ENCODE results near the gene KAZN. TPM values are rescaled to one million over a fixed set of nuclear protein-coding genes. Genes with fewer than 3 reads are reported as not detected.

The KAZN gene
- total and polyA plus RNA-seq, 9 donors, result 5.1 to 17.4 (median 14.3) TPM

DNA sequence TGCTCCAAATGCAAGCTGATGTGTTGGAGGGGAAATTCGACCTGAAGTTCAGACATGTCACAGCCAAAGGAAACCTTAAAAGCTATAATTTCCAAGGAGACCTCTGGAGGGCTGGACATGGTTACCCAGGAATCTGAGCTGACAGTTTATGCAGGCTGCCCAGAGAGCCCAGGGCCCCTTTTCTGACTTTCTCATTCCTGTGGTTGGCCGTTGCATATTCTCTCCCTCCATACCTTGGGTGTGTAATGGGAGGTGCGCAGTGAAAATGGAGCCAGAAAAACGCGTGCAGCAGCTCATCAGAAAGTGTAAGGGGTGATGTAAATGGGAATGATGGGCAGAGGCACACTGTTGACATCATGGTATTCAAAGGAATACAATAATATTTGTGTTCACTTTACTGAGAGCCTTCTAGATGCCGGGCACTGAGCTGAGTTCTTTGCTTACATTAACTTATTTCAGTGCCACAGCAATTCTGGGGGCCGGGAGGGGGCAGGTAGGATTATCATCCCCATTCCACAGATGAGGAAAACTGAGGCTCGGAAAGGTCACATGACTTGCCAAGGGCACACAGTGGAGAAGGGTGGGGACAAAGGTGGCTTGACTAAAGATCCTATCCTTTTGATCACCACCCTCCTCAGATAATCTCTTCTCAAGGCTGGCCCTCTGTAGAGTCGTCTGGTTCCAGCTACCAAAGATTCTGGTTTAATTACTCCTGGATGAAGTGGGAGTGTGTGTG, 38.6 kb downstream of the KAZN start:
- Histone ChIP-seq H3K4me3 (ENCODE audit: low read length) (no peak overlapping the region), H3K27ac (ENCODE audit: low read length) (no peak overlapping the region), H3K36me3 (ENCODE audit: control insufficient read depth, insufficient read depth, low read length) (no peaks in the 10 kb centered on the region), H3K4me1 (ENCODE audit: control insufficient read depth, insufficient read depth, low read length) (no peaks in the 10 kb centered on the region), H3K9me3 (replicated peaks; ENCODE audit: control insufficient read depth, low read depth, low read length) (no peaks in the 10 kb centered on the region), H3K27me3 (ENCODE audit: control insufficient read depth, insufficient read depth, low read length) (no peaks in the 10 kb centered on the region)
- no CpG with 5 or more reads among the region's 9 CpGs for WGBS (ENCODE audit: insufficient coverage)
- no peak for DNase-seq

DNA sequence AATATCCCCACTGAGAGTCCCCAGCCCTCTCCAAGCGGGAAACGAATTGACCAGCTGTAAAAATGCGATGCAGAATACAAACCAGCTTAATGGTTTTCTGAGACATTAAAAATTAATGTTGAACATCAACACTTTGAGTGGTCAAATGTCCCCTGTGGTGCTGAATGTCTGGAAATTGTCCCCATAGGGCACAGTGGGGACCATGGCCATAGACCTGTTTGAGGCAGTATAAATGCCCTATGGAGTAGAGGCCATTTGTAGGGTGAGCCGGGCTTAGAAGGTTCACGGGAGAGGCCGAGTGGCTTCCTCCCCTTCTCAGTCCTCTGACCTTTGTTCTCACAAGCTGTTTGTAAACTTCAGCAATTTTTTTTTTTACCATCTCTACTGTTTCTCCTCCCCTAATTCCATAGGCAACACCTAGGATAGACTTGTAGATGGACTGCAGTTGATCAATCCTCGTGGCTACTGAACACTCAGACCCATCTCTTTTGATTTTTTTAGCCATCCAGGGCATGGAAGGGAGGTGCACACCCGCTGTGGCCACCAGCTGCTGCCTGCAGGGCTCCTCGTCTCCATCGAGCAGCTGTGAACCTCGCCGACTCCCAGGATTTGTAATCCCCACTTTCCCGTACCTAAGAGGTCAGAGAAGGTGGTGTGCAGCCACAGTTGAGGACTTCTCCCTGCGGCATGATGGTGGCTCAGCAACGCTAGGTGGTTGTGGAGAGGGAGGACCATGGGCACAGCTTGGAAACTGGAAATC, 41.0 kb downstream of the KAZN start:
- no peaks in the 10 kb centered on the region for H3K36me3 ChIP-seq (ENCODE audit: control insufficient read depth, insufficient read depth, low read length)
- WGBS (ENCODE audit: insufficient coverage), result 95% methylated on average over 6 of the region's 15 CpGs
- H3K27me3 ChIP-seq (ENCODE audit: control insufficient read depth, insufficient read depth, low read length), result no peaks in the 10 kb centered on the region
- H3K4me1 ChIP-seq (ENCODE audit: control insufficient read depth, insufficient read depth, low read length), result no peaks in the 10 kb centered on the region
- no peak overlapping the region for H3K4me3 ChIP-seq (ENCODE audit: low read length)
- DNase-seq, result no peak
- H3K9me3 ChIP-seq (replicated peaks; ENCODE audit: control insufficient read depth, low read depth, low read length), result peaks cover 4% of the 10 kb centered on the region
- no peak overlapping the region for H3K27ac ChIP-seq (ENCODE audit: low read length)

DNA sequence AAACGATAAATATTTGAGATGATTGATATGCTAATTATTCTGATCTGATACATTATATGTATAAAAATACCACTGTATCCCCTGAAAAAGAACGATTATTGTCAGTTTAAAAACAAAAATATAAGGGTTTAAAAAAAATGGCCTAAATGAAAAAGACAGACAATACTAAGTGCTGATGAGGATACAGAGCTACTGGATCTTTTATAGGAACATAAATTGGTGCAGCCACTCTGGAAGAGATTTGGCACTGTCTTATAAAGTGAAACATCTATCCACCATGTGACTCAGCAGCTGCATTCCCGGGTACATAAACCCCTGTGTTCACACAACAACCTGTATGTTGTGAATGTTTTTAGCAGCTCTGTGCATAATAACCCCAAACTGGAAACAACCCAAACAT, 44.2 kb downstream of the KAZN start:
- Histone ChIP-seq H3K4me3 (ENCODE audit: low read length) (no peak overlapping the region), H3K9me3 (replicated peaks; ENCODE audit: control insufficient read depth, low read depth, low read length) (peaks cover 8% of the 10 kb centered on the region), H3K27me3 (ENCODE audit: control insufficient read depth, insufficient read depth, low read length) (no peaks in the 10 kb centered on the region), H3K36me3 (ENCODE audit: control insufficient read depth, insufficient read depth, low read length) (no peaks in the 10 kb centered on the region), H3K4me1 (ENCODE audit: control insufficient read depth, insufficient read depth, low read length) (no peaks in the 10 kb centered on the region), H3K27ac (ENCODE audit: low read length) (no peak overlapping the region)
- no peak for DNase-seq
- no CpG with 5 or more reads among the region's 3 CpGs for WGBS (ENCODE audit: insufficient coverage)

DNA sequence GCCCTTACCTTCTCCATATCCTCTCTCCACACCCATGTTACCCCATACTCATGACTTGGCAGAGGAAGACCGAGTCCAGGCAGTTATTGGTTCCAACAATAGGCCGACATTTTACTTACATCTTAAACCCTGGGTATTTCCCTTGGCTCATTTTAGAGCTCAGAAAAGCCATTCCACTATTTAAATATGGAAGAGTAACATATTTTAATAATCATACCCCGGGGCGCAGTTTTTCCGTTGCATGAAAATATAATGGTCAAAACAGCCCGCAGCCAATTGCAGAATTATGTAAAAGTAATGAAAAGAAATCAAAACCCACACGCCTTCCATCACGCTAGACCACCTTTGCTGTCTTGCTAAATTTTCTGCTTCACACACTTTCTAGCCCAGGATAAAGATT, 48.5 kb downstream of the KAZN start:
- Histone ChIP-seq H3K36me3 (ENCODE audit: control insufficient read depth, insufficient read depth, low read length) (no peaks in the 10 kb centered on the region), H3K4me1 (ENCODE audit: control insufficient read depth, insufficient read depth, low read length) (peaks cover 2% of the 10 kb centered on the region), H3K27ac (ENCODE audit: low read length) (no peak overlapping the region), H3K9me3 (replicated peaks; ENCODE audit: control insufficient read depth, low read depth, low read length) (peaks cover 8% of the 10 kb centered on the region), H3K27me3 (ENCODE audit: control insufficient read depth, insufficient read depth, low read length) (no peaks in the 10 kb centered on the region), H3K4me3 (ENCODE audit: low read length) (no peak overlapping the region)
- 100% methylated on average over 1 of the region's 8 CpGs for WGBS (ENCODE audit: insufficient coverage)
- no peak for DNase-seq

DNA sequence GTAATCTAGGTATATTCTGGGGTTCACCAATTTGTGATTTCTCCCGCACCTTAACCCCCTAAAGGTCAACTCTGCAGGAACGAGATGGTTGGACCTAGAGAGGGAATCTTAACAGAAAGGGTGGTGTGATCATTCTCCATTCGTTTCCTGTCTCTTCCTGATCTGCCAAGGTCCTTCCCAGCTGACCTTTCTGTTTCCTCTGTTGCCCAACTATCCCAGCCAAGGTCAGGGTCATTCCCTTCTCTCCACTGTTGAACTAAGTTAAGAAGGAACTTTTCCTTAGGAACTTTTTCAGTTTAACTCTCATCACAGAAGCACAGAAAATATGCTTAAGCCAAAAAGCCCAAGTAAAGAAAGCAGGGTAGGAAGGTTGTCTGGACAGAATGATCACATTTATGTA, 49.3 kb downstream of the KAZN start:
- no CpG with 5 or more reads among the region's 3 CpGs for WGBS (ENCODE audit: insufficient coverage)

DNA sequence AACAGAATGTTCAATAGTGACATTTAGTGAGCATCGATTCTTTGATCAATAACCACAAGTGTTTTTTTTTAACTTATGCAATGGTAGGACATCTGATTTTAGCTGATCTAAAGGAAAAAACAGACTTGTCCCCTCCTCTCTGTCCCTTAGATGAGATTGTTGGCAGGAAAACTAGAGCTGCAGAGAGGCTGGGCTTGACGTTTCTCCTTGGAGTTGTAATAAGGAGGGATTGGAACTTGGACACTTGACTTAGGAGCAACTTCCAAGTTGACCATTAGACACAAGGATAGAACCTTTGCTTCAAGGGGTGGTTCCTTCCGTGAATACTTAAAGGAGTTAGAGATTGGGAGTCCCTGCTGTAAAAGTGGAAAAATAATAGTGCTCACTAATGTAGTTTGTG, 49.9 kb downstream of the KAZN start:
- peaks cover 4% of the 10 kb centered on the region for H3K9me3 ChIP-seq (replicated peaks; ENCODE audit: control insufficient read depth, low read depth, low read length)
- no peak overlapping the region for H3K4me3 ChIP-seq (ENCODE audit: low read length)
- H3K36me3 ChIP-seq (ENCODE audit: control insufficient read depth, insufficient read depth, low read length), result no peaks in the 10 kb centered on the region
- no peaks in the 10 kb centered on the region for H3K27me3 ChIP-seq (ENCODE audit: control insufficient read depth, insufficient read depth, low read length)
- no peak overlapping the region for H3K27ac ChIP-seq (ENCODE audit: low read length)
- WGBS (ENCODE audit: insufficient coverage), result no CpG with 5 or more reads among the region's 3 CpGs
- peak; percentile 42 for DNase-seq
- peaks cover 2% of the 10 kb centered on the region for H3K4me1 ChIP-seq (ENCODE audit: control insufficient read depth, insufficient read depth, low read length)

More for the DNA sequence above, 49.3 kb downstream of the KAZN start:
- Histone ChIP-seq H3K4me1 (ENCODE audit: control insufficient read depth, insufficient read depth, low read length) (peaks cover 2% of the 10 kb centered on the region), H3K9me3 (replicated peaks; ENCODE audit: control insufficient read depth, low read depth, low read length) (peaks cover 7% of the 10 kb centered on the region), H3K27me3 (ENCODE audit: control insufficient read depth, insufficient read depth, low read length) (no peaks in the 10 kb centered on the region), H3K36me3 (ENCODE audit: control insufficient read depth, insufficient read depth, low read length) (no peaks in the 10 kb centered on the region), H3K27ac (ENCODE audit: low read length) (no peak overlapping the region), H3K4me3 (ENCODE audit: low read length) (no peak overlapping the region)
- DNase-seq, result no peak

DNA sequence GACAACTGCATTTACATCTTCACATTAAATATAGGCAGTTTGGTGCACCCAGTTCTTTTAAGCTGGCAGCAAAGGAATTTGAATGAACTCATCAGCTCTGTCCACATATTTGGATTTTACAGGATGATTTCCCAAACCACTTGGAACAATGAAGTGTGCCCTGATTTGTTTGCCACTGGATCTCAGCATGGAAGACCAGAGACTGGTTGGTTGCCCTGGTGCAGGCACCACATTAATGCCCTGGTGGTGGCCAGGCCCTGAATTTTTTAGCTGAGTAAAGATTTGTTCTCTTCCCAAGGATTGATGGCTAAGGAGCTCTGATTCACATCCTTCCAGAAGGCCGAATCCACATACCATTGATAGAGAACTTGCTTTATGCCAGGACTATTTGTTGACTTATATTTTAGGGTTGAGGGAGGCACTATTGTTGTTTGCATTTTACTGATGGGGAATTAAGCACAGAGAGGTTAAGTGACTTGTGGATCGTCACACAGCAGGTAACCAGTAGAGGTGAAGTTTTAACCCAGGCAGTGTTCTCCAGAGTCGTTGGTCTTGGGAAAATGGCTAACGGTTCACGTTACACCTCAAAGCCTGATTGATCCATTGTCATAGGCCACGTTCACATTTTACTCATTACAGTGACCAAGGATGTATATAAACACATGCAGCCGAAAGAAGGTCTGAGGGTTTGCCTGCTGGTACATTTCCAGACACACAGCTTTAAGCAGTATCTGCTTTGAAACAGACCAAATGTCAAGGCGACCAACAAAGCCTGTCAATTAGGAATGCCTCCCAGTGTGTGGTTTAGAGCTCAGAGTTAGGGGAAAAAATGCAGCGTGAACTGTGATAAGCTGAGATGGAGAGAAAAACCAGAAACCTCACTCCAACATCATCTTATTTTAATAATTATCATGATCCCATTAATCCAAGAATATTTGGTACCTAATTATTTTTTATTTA, 50.7 kb downstream of the KAZN start:
- WGBS (ENCODE audit: insufficient coverage), result 33% methylated on average over 1 of the region's 9 CpGs
- H3K9me3 ChIP-seq (replicated peaks; ENCODE audit: control insufficient read depth, low read depth, low read length), result peaks cover 4% of the 10 kb centered on the region
- no peak overlapping the region for H3K4me3 ChIP-seq (ENCODE audit: low read length)
- no peak overlapping the region for H3K27ac ChIP-seq (ENCODE audit: low read length)
- H3K36me3 ChIP-seq (ENCODE audit: control insufficient read depth, insufficient read depth, low read length), result no peaks in the 10 kb centered on the region
- no peak for DNase-seq
- H3K27me3 ChIP-seq (ENCODE audit: control insufficient read depth, insufficient read depth, low read length), result no peaks in the 10 kb centered on the region
- H3K4me1 ChIP-seq (ENCODE audit: control insufficient read depth, insufficient read depth, low read length), result peaks cover 2% of the 10 kb centered on the region

DNA sequence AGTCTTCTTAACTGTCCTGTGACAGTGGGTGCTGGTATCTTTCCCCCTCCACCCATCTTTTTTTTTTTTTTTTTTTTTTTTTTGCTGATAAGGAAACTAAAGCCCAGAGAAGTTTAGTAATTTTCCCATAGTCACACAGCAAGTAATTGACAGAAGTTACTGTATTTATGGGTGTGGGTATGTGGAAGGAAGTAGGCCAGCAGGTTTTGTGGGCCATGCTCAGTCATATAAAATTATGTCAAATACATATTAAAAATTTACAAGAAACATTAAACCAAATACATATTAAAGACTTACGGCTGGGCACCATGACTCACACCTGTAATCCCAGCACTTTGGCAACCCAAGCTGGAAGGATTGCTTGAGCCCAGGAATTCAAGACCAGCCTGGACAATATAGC, 51.5 kb downstream of the KAZN start:
- Histone ChIP-seq H3K36me3 (ENCODE audit: control insufficient read depth, insufficient read depth, low read length) (no peaks in the 10 kb centered on the region), H3K27me3 (ENCODE audit: control insufficient read depth, insufficient read depth, low read length) (no peaks in the 10 kb centered on the region), H3K4me1 (ENCODE audit: control insufficient read depth, insufficient read depth, low read length) (peaks cover 2% of the 10 kb centered on the region), H3K27ac (ENCODE audit: low read length) (no peak overlapping the region), H3K4me3 (ENCODE audit: low read length) (no peak overlapping the region), H3K9me3 (replicated peaks; ENCODE audit: control insufficient read depth, low read depth, low read length) (peaks cover 2% of the 10 kb centered on the region)
- no peak for DNase-seq
- no CpG with 5 or more reads among the region's 1 CpG for WGBS (ENCODE audit: insufficient coverage)

DNA sequence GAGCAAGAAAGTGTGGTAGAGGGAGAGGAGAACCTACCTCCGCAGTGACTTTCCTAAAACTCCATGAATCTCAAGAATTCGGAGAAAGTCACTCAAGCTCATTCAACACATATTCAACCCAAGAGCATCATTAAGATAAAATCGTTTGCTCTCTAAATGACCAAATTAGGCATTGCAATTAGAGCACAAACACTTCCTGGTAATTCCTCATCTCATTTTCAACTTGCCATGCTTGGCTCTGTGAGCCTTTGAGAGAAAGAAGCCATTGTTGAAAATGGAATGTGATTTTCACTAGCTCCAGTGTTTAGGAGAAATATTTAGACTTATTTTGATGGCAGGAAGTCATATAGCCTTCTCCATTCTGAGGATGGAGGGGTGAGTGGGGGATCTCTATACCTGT, 52.5 kb downstream of the KAZN start:
- Histone ChIP-seq H3K27me3 (ENCODE audit: control insufficient read depth, insufficient read depth, low read length) (no peaks in the 10 kb centered on the region), H3K9me3 (replicated peaks; ENCODE audit: control insufficient read depth, low read depth, low read length) (no peaks in the 10 kb centered on the region), H3K27ac (ENCODE audit: low read length) (no peak overlapping the region), H3K4me3 (ENCODE audit: low read length) (no peak overlapping the region), H3K36me3 (ENCODE audit: control insufficient read depth, insufficient read depth, low read length) (no peaks in the 10 kb centered on the region), H3K4me1 (ENCODE audit: control insufficient read depth, insufficient read depth, low read length) (peaks cover 2% of the 10 kb centered on the region)
- no CpG with 5 or more reads among the region's 3 CpGs for WGBS (ENCODE audit: insufficient coverage)
- DNase-seq, result no peak

DNA sequence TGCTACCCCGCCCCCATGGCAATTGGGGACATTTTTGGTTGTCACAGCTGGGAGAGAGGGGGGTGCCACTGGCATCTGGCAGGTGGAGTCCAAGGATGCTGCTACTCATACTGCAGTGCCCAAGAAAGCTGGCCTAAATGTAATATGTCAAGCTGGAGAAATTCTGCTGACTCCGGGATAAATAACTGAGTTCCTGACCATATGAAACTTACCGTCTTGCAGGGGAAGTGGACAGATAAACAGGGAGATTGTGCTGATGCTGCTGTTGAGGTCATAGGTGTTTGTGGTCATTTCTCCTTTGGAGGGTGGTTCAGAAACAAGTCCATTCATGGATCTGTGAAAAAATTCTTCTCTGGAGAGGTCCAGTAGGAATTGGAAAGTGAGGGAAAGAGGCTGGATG, 54.4 kb downstream of the KAZN start:
- no peaks in the 10 kb centered on the region for H3K9me3 ChIP-seq (replicated peaks; ENCODE audit: control insufficient read depth, low read depth, low read length)
- no peak overlapping the region for H3K27ac ChIP-seq (ENCODE audit: low read length)
- no peaks in the 10 kb centered on the region for H3K27me3 ChIP-seq (ENCODE audit: control insufficient read depth, insufficient read depth, low read length)
- DNase-seq, result no peak
- no peaks in the 10 kb centered on the region for H3K36me3 ChIP-seq (ENCODE audit: control insufficient read depth, insufficient read depth, low read length)
- no peak overlapping the region for H3K4me3 ChIP-seq (ENCODE audit: low read length)
- peaks cover 2% of the 10 kb centered on the region for H3K4me1 ChIP-seq (ENCODE audit: control insufficient read depth, insufficient read depth, low read length)
- 84% methylated on average over 3 of the region's 3 CpGs for WGBS (ENCODE audit: insufficient coverage)
